ENCODE results near the gene UBC.

DNA sequence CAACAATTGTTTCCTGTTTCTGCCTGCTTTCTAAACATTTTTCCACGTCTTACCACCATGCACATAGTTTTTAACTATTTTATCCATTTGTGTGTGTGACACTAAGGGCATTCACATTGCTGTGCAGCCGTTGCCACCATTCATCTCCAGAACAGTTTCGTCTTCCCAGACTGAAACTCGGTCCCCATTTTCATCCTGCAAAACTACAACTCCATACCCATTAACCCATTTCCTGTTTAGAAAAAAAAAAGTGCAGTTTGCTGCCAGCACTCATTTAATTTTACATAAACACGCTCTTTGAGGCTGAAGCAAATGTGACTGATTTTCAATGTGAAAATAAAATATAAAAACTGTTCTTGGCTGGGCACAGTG is 15.5 kb downstream of the UBC start:
- TF ChIP-seq POLR2AphosphoS5 (IDR thresholded peaks at IDR 0.05; ENCODE audit: low read depth, low read length) (no peak), FOXP2 (optimal IDR thresholded peaks at IDR 0.05; ENCODE audit: borderline replicate concordance, extremely low read depth, extremely low read length, insufficient read depth) (no peak)

Measured in PFSK-1 (cell line).